ENCODE results near the gene RPL10. TPM values are rescaled to one million over a fixed set of nuclear protein-coding genes. Genes with fewer than 3 reads are reported as not detected.

Gene RPL10
- total RNA-seq, 1 donor from 2014 or later, result 2,853 TPM

DNA sequence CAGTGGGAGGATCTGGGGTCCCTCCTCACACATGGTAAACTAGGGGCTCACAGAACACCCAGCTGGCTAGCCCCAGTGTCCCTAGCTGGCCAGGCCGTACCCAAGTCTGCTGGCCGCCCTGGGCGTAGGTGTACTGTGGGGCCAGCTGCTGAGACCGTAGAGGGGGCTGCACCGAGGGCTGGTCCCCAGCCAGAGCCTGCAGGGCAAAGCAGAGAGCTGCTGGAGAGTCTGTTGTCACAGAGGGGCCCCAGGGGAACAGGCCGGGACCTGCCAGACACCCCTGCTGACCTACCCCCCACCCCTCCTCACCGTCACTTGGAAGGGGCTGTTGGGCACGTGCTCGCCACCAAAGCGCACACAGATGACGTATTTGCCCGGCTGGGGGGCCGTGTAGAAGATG lies 43.7 kb upstream of the RPL10 start:
- peaks cover 3% of the 10 kb centered on the region for H3K36me3 Mint-ChIP-seq (ENCODE audit: low read depth)
- no peak for DNase-seq (ENCODE audit: low read depth, low spot score)
- H3K4me3 Mint-ChIP-seq, result no peak overlapping the region
- no peaks in the 10 kb centered on the region for H3K4me1 Mint-ChIP-seq
- H3K9me3 Mint-ChIP-seq, result no peaks in the 10 kb centered on the region
- H3K27me3 Mint-ChIP-seq (ENCODE audit: low read depth), result no peaks in the 10 kb centered on the region
- no peak overlapping the region for H3K27ac Mint-ChIP-seq (ENCODE audit: unreplicated experiment)
- TF ChIP-seq, protein P1, sequence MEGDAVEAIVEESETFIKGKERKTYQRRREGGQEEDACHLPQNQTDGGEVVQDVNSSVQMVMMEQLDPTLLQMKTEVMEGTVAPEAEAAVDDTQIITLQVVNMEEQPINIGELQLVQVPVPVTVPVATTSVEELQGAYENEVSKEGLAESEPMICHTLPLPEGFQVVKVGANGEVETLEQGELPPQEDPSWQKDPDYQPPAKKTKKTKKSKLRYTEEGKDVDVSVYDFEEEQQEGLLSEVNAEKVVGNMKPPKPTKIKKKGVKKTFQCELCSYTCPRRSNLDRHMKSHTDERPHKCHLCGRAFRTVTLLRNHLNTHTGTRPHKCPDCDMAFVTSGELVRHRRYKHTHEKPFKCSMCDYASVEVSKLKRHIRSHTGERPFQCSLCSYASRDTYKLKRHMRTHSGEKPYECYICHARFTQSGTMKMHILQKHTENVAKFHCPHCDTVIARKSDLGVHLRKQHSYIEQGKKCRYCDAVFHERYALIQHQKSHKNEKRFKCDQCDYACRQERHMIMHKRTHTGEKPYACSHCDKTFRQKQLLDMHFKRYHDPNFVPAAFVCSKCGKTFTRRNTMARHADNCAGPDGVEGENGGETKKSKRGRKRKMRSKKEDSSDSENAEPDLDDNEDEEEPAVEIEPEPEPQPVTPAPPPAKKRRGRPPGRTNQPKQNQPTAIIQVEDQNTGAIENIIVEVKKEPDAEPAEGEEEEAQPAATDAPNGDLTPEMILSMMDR (conservative IDR thresholded peaks at IDR 0.05), result no peak

GRCh38 chrX:154355094-154355775 lies 42.9 kb upstream of the RPL10 start:
- H3K36me3 Mint-ChIP-seq (ENCODE audit: low read depth), result peaks cover 3% of the 10 kb centered on the region
- DNase-seq (ENCODE audit: low read depth, low spot score), result no peak
- no peak overlapping the region for H3K4me3 Mint-ChIP-seq
- no peak overlapping the region for H3K27ac Mint-ChIP-seq (ENCODE audit: unreplicated experiment)
- TF ChIP-seq, protein P1 (conservative IDR thresholded peaks at IDR 0.05), result no peak
- no peaks in the 10 kb centered on the region for H3K4me1 Mint-ChIP-seq
- H3K9me3 Mint-ChIP-seq, result no peaks in the 10 kb centered on the region
- no peaks in the 10 kb centered on the region for H3K27me3 Mint-ChIP-seq (ENCODE audit: low read depth)

DNA sequence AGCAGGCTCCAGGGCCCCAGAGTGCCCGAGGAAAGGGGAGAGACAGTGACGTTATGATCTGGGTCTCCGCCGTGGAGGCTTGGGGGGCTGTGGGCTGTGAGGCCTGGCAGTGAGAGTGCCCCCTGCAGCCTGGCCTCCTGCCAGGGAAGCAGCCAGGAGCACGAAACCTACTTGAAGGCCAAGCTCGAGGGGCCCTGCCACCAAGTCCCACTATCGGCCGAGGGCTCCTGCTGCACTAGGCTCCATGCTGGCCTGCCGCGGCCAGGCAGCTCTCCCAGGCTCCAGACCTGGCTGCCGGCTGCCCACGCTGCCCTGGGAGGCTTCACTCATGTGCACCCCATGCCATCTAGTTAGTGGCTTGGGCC lies 42.4 kb upstream of the RPL10 start:
- H3K4me3 Mint-ChIP-seq, result no peak overlapping the region
- no peak for DNase-seq (ENCODE audit: low read depth, low spot score)
- H3K27ac Mint-ChIP-seq (ENCODE audit: unreplicated experiment), result no peak overlapping the region
- no peaks in the 10 kb centered on the region for H3K4me1 Mint-ChIP-seq
- TF ChIP-seq, protein P1 (conservative IDR thresholded peaks at IDR 0.05), result no peak
- H3K27me3 Mint-ChIP-seq (ENCODE audit: low read depth), result no peaks in the 10 kb centered on the region
- H3K36me3 Mint-ChIP-seq (ENCODE audit: low read depth), result peaks cover 3% of the 10 kb centered on the region
- no peaks in the 10 kb centered on the region for H3K9me3 Mint-ChIP-seq

DNA sequence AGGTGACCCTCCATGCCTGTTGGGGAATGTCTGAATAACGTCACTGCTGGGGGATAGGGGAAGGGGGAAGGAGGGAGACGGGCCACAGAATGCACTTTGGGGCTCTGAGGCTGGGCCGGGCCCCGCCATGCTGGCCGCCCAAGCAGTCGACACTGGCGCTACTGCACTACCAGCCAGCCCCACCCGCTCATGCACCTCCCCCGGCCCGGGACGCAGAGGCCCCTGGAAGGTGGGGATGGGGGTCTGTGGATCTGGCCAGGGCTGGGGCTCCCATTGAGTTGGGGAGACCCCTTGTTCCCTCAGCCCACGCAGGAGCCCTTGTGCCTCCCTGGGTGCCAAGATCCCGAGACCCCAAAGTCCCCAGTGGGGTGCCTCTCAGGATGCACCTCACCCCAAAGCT lies 41.6 kb upstream of the RPL10 start:
- no peaks in the 10 kb centered on the region for H3K27me3 Mint-ChIP-seq (ENCODE audit: low read depth)

GRCh38 chrX:154357205-154357604 lies 41.0 kb upstream of the RPL10 start:
- no peak overlapping the region for H3K27ac Mint-ChIP-seq (ENCODE audit: unreplicated experiment)
- no peak overlapping the region for H3K4me3 Mint-ChIP-seq
- TF ChIP-seq, protein P1 (conservative IDR thresholded peaks at IDR 0.05), result no peak
- H3K36me3 Mint-ChIP-seq (ENCODE audit: low read depth), result peaks cover 3% of the 10 kb centered on the region
- H3K4me1 Mint-ChIP-seq, result no peaks in the 10 kb centered on the region
- no peaks in the 10 kb centered on the region for H3K27me3 Mint-ChIP-seq (ENCODE audit: low read depth)
- no peak for DNase-seq (ENCODE audit: low read depth, low spot score)
- no peaks in the 10 kb centered on the region for H3K9me3 Mint-ChIP-seq

More for the DNA sequence above, 41.6 kb upstream of the RPL10 start:
- no peak overlapping the region for H3K27ac Mint-ChIP-seq (ENCODE audit: unreplicated experiment)
- H3K36me3 Mint-ChIP-seq (ENCODE audit: low read depth), result peaks cover 3% of the 10 kb centered on the region
- H3K4me3 Mint-ChIP-seq, result no peak overlapping the region
- H3K9me3 Mint-ChIP-seq, result no peaks in the 10 kb centered on the region
- TF ChIP-seq, protein P1 (conservative IDR thresholded peaks at IDR 0.05), result no peak
- no peaks in the 10 kb centered on the region for H3K4me1 Mint-ChIP-seq
- DNase-seq (ENCODE audit: low read depth, low spot score), result no peak

All from neural crest cell (in vitro differentiated cells).